ENCODE results near the gene SLC16A10.
"Not testable (repeated sequence)": the region's sequence is repeated elsewhere in the genome, so short reads cannot be mapped to it uniquely, and the experiment has no call there.

SLC16A10 gene

GRCh38 chr6:111134236-111134869, 47.0 kb downstream of the SLC16A10 start:
- H3K4me3 ChIP-seq (IDR thresholded peaks at IDR 0.05; ENCODE audit: insufficient read depth, low read depth, low read length); H3K4me2 ChIP-seq; H2AFZ ChIP-seq (ENCODE audit: low read depth); H3K9ac ChIP-seq; H3K4me1 ChIP-seq (ENCODE audit: low read depth, poor library complexity, severe bottlenecking); H3K27ac ChIP-seq; H3K79me2 ChIP-seq (ENCODE audit: insufficient read depth, low read depth); H4K20me1 ChIP-seq (ENCODE audit: insufficient read depth); H3K27me3 ChIP-seq (ENCODE audit: insufficient read depth, low read depth); H3K36me3 ChIP-seq (ENCODE audit: insufficient read depth): not testable (repeated sequence)

- H3K79me2 ChIP-seq (ENCODE audit: insufficient read depth, low read depth); H3K36me3 ChIP-seq (ENCODE audit: insufficient read depth); H3K4me1 ChIP-seq (ENCODE audit: low read depth, poor library complexity, severe bottlenecking); H3K4me2 ChIP-seq; H3K9ac ChIP-seq; H3K27ac ChIP-seq; H3K27me3 ChIP-seq (ENCODE audit: insufficient read depth, low read depth); H3K4me3 ChIP-seq (IDR thresholded peaks at IDR 0.05; ENCODE audit: insufficient read depth, low read depth, low read length); H4K20me1 ChIP-seq (ENCODE audit: insufficient read depth); H2AFZ ChIP-seq (ENCODE audit: low read depth): not testable (repeated sequence)
Observed at GRCh38 chr6:111137489-111138093, 50.3 kb downstream of the SLC16A10 start.

GRCh38 chr6:111147440-111147839, 60.1 kb downstream of the SLC16A10 start:
- Histone ChIP-seq H3K9ac (no peak overlapping the region), H2AFZ (ENCODE audit: low read depth) (no peak overlapping the region), H3K79me2 (ENCODE audit: insufficient read depth, low read depth) (no peaks in the 10 kb centered on the region), H3K27me3 (ENCODE audit: insufficient read depth, low read depth) (no peaks in the 10 kb centered on the region), H3K27ac (no peak overlapping the region), H3K4me3 (IDR thresholded peaks at IDR 0.05; ENCODE audit: insufficient read depth, low read depth, low read length) (no peak overlapping the region), H3K4me2 (no peak overlapping the region), H4K20me1 (ENCODE audit: insufficient read depth) (no peaks in the 10 kb centered on the region), H3K4me1 (ENCODE audit: low read depth, poor library complexity, severe bottlenecking) (no peaks in the 10 kb centered on the region), H3K36me3 (ENCODE audit: insufficient read depth) (no peaks in the 10 kb centered on the region)
- no peak for TF ChIP-seq CTCF (conservative IDR thresholded peaks at IDR 0.05; ENCODE audit: low read depth, low read length)

- H3K4me3 ChIP-seq (IDR thresholded peaks at IDR 0.05; ENCODE audit: insufficient read depth, low read depth, low read length): no peak overlapping the region
- no peak for TF ChIP-seq CTCF (conservative IDR thresholded peaks at IDR 0.05; ENCODE audit: low read depth, low read length)
- H3K9ac ChIP-seq: no peak overlapping the region
- no peaks in the 10 kb centered on the region for H3K36me3 ChIP-seq (ENCODE audit: insufficient read depth)
- no peaks in the 10 kb centered on the region for H4K20me1 ChIP-seq (ENCODE audit: insufficient read depth)
- H3K27ac ChIP-seq: no peak overlapping the region
- no peaks in the 10 kb centered on the region for H3K27me3 ChIP-seq (ENCODE audit: insufficient read depth, low read depth)
- no peak overlapping the region for H2AFZ ChIP-seq (ENCODE audit: low read depth)
- H3K4me2 ChIP-seq: no peak overlapping the region
- H3K4me1 ChIP-seq (ENCODE audit: low read depth, poor library complexity, severe bottlenecking): no peaks in the 10 kb centered on the region
- no peaks in the 10 kb centered on the region for H3K79me2 ChIP-seq (ENCODE audit: insufficient read depth, low read depth)
Observed at GRCh38 chr6:111148110-111148509, 60.8 kb downstream of the SLC16A10 start.

- Histone ChIP-seq H3K27ac (no peak overlapping the region), H3K9ac (no peak overlapping the region), H3K4me2 (no peak overlapping the region), H3K27me3 (ENCODE audit: insufficient read depth, low read depth) (no peaks in the 10 kb centered on the region), H3K4me3 (IDR thresholded peaks at IDR 0.05; ENCODE audit: insufficient read depth, low read depth, low read length) (no peak overlapping the region), H2AFZ (ENCODE audit: low read depth) (no peak overlapping the region), H3K4me1 (ENCODE audit: low read depth, poor library complexity, severe bottlenecking) (no peaks in the 10 kb centered on the region), H4K20me1 (ENCODE audit: insufficient read depth) (no peaks in the 10 kb centered on the region), H3K36me3 (ENCODE audit: insufficient read depth) (no peaks in the 10 kb centered on the region), H3K79me2 (ENCODE audit: insufficient read depth, low read depth) (no peaks in the 10 kb centered on the region)
- TF ChIP-seq CTCF (conservative IDR thresholded peaks at IDR 0.05; ENCODE audit: low read depth, low read length): no peak
Observed at GRCh38 chr6:111150577-111150976, 63.3 kb downstream of the SLC16A10 start.
